ENCODE measurements around the gene NFX1.

DNA sequence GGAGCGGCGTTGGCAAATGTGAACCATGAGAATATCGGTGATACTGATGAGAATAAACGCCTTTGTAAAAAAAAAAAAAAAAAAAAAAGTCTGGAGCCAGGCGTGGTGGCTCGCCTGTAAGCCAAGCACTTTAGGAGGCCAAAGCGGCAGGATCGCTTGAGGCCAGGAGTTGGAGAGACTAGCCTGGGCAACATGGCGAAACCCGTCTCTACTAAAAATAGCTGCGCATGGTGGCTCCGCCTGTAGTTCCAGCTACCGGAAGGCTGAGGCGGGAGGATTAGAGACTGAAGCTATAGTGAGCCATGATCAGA is 425 bp upstream of the NFX1 start:
- TF ChIP-seq POLR2A (IDR thresholded peaks at IDR 0.05) (no peak), CTCF (IDR thresholded peaks at IDR 0.05) (no peak)

Data from vagina (tissue), 2 donors.